Gastroesophageal sphincter (tissue), 3 donors: Measurements from ENCODE around the gene ZFHX2.

ENCODE experiments used
- EP300 ChIP-seq: sonication (generic); formaldehyde crosslinking; IDR thresholded peaks from one replicate; pipeline ENCODE4 v1.6.1; 2017; ENCODE audit warnings: antibody characterized with exemption, mild to moderate bottlenecking
- POLR2A ChIP-seq, 2 donors: fragments of 450-650 bp; IDR thresholded peaks; one replicate each; pipeline ENCODE4 v1.6.1; 2017; ENCODE audit warnings: antibody characterized with exemption in 2 of 2, mild to moderate bottlenecking in 2 of 2, moderate library complexity in 1 of 2
- TF ChIP-seq, protein P1 (sequence below), 4 experiments: fragments of 200-600 bp in 2 of 4; fragments of 450-650 bp in 2 of 4; sonication (generic) in 1 of 4; IDR thresholded peaks; one replicate each; pipeline ENCODE4 v1.5.1; 2017 to 2019; ENCODE audit warnings: antibody characterized with exemption in 4 of 4, mild to moderate bottlenecking in 2 of 4, moderate library complexity in 2 of 4

DNA sequence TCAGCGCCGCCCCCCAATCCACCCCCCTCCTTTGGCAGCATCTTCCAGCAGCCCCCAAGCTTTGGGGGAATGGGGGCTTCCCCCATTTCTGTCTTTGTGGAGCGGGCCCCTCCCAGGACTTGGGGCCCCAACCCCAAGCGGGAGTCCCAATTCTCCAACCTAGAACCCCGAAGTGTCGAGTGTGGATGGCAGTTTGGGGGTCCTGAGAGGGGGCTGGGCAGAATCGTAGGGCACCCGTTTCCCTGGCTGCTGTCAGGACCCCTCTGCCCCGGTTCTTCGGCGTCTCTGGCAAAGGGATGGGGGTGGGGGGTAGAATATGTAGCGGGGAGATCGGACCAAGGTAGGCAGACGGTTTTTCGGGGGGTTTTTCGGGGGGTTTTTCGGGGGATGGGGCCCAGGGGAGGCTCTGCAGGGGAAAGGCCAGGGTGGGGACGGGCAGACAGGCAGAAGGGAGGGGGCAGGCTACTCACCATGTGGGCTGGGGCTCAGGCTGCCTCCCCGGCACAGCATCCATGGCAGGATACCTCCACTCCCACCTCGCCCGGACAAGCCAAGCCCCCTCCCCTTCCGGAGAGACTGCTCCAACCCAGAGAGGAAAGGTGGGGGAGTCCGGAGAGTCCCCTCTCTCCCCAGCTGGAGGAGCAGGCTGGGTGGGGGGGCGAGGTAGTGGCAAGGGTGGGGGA, 26.3 kb upstream of the ZFHX2 start:
- TF ChIP-seq, protein P1, sequence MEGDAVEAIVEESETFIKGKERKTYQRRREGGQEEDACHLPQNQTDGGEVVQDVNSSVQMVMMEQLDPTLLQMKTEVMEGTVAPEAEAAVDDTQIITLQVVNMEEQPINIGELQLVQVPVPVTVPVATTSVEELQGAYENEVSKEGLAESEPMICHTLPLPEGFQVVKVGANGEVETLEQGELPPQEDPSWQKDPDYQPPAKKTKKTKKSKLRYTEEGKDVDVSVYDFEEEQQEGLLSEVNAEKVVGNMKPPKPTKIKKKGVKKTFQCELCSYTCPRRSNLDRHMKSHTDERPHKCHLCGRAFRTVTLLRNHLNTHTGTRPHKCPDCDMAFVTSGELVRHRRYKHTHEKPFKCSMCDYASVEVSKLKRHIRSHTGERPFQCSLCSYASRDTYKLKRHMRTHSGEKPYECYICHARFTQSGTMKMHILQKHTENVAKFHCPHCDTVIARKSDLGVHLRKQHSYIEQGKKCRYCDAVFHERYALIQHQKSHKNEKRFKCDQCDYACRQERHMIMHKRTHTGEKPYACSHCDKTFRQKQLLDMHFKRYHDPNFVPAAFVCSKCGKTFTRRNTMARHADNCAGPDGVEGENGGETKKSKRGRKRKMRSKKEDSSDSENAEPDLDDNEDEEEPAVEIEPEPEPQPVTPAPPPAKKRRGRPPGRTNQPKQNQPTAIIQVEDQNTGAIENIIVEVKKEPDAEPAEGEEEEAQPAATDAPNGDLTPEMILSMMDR (IDR thresholded peaks at IDR 0.05): no peak
- TF ChIP-seq EP300 (no peak), POLR2A (IDR thresholded peaks at IDR 0.05) (no peak)
